ENCODE measurements around the gene TOR1AIP2.
A peak's percentile ranks its signal among the peaks of the same experiment; 100 is the strongest.
"Not testable (repeated sequence)": the region's sequence is repeated elsewhere in the genome, so short reads cannot be mapped to it uniquely, and the experiment has no call there.

TOR1AIP2 gene

DNA sequence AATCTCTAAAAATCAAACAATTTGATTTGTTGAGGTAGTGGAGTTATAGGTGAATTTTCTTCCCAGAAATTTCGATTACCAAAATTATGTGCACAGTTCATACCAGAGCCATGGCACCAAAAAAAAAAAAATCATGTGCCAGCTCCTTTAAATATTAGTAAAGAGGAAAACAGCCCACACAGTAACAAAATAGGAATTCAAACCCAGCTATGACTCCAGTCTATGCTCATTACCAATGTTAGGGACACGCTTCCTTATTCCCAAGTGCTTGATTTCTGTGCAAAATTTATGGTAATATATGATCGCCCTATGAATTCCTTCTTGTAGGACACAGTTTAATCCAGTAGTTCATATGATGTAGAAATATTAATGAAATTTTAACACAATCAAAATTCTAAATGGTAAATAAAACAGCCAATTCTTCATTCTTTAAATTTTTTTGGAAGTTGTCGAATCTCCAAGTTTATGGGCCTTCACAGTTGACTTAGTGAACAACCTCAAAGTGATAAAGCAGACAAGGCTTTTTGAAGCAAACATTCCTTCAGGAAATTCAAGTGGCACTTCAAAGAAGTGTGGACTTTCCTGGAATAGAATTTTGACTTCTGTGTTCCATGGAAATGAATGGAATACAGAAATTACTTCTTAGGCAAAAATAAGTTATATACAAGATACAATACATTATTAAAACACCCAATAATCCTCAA, 1.9 kb downstream of the TOR1AIP2 start:
- DNase-seq: no peak

DNA sequence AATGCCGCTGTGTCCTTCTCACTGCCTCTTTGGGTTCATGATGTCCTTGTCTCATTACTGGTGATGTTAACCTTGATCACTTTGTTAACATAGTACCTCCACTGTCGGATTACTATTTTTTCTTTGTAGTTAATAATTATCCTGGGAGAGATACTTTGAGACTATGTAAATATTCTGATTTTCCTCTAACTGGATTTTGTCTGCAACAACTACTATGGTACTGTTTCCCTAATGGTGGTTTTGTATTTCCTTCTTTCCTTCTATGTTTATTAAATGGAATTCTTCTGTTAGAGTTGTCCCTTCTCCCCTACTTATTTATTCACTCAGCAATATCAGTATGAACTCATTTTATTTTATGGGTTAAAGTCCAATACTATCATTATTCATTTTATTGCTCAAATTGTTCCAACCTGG, 4.2 kb downstream of the TOR1AIP2 start:
- DNase-seq: no peak

DNA sequence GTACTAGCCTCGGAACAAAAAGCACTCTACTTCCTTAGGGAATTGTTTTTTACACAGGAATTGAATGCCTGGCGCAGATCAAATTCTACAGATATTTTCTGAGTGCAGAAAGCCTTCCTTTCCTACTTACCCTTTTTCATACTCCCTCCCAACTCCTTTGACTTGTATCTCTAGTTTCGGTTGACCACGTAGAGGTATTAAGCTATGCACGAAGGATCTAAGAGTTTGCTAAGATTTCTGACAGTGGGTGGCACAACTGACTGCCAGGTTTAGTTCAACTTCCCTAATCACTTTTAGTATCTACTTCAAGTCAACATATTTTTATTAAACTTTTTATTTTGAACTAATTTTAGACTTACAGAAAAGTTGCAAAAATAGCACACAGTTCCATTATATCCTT, 5.0 kb downstream of the TOR1AIP2 start:
- DNase-seq: no peak

DNA sequence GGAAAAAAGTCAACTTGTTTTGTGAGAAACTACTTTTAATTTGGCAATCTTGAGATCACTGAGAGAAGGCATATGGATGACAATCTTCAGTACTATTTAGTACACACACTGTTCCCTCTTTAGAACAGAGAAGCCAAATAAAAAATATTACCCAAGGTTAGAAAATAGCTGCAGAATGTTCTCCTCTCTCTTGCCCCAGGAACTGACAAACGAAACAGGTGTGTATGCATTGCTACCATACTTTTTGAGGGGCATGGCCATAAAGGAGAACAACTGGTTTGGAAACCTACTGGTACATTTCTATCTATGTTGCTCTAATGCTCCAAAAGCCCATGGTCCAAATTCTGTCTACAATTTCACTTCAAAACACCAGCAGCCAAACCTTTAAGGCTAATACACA, 5.7 kb downstream of the TOR1AIP2 start:
- no peak for DNase-seq

DNA sequence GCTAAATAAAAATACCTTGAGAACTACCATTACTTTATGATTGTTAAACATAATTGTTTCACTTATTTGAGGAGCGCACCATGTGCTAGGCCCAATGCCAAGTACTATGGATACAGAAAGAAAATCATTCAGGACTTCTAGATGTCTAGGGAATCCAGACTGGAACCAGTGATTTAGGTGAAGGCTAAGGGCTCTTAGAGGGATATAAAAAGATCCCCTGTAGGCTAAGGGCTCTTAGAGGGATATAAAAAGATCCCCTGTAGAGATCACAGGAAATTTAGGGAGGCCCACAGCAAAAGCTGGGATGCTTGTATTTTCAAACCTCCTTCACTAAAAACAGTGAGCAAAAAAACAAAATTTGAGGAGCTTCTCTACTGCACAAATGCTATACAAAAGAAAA, 6.7 kb downstream of the TOR1AIP2 start:
- DNase-seq: no peak

DNA sequence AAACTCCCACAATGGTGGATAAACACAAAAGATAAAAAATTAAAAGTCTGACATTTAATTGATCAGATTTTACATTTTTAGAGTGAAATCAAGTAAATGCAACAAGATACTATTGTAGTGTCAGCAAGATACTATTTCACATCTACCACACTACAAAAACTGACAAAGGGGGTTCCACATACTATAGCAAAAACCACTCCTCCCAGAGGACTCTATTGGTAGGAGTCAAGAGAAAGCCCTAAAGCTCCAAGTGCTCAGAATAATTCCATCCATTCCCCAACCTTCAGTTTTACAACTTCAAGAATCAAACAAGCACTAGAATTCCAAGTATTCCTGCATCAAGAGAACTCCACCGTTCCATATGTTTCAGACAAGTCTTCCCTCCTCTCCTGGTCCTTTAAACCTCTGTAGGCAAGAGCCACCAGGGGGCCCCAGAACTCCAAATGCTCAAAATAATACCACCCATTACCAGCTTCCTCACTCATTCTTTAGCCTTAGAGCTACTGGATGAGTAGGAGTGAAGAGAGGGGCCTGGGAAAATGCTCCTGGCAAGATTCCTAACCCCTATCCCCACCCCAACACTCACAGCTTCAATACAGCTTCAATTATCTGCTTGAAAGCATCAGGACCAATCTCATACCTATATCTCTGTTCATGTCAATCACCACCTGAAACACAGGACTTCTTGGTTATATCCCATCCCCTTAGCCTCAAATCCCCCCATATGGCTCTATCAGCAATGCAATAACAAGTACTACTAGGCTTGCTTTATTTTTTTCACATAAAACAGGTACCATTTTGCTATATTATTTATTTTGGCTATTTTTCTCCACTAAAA, 9.9 kb downstream of the TOR1AIP2 start:
- peak; percentile 16 for DNase-seq

DNA sequence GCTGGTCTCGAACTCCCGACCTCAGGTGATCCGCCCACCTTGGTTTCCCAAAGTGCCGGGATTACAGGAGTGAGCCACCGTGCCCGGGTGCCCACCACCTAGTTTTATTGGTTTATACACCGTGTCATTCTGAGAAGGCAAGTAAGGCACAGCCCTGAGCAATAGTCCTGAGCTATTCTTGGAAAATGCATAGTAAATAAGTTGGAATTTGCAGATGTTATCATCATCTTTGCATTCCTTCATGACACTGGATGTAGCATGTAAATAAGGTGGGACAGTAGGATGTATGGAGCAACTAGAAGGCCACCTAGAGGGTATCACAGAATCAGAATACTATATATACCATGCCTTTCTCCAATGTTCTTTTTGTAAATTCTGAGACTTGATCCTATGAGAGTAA, 11.0 kb downstream of the TOR1AIP2 start:
- no peak for DNase-seq

DNA sequence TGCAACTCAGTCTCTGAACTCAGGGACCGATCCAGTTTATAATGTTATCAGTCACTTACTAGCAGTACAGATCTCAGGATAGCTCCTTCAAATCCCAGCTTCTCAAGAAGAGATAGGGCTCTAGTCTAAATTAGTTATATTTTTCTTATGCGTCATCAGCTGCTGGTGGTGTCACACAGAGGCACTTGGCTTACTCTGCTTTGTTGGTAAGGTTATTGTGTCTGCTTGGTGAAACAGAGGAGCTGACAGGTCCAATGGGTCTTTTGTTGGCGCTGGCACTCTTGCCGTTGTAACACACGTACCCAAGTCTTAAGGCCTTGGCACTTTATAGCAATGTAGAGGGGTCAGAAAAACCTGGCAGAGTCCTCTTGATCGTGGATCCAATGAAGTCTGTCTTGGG, 12.2 kb downstream of the TOR1AIP2 start:
- DNase-seq: no peak

DNA sequence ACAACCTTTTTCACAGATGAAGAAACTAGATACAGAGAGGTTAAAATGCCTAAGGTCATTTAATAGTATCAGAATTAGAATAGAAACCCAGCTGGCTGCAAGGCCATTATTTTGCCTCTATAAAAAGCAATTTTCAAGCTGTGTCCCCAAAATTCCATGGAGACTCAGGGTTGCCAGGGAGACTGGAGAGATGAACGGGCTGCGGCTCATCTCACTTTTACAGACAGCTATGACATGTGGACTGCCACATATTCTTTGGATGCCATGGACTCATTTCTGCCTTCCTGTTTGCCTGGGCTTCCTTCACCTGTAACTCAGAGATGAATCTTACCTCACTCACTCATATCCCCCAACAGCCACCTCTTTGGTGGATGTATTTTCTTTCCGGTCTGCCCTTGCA, 17.0 kb downstream of the TOR1AIP2 start:
- DNase-seq: no peak

DNA sequence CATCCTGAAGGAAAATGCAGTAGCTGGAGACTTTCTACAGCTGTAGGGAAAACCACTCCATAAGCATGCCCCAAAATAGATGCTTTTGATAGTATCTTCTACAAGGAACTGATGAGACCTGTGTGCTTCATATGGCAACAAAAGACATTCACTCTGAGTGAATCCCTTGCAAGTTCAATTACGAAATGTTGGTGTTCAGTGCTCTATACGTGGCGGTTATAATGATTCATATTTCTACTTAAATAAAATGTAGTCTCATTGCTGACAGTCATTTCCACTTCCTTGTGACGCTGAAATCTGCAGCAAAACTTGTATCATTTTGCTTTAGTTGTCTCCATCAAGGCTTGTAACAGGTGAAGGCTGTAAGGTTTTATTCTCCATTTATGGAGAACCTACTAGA, 20.6 kb downstream of the TOR1AIP2 start:
- no peak for DNase-seq

DNA sequence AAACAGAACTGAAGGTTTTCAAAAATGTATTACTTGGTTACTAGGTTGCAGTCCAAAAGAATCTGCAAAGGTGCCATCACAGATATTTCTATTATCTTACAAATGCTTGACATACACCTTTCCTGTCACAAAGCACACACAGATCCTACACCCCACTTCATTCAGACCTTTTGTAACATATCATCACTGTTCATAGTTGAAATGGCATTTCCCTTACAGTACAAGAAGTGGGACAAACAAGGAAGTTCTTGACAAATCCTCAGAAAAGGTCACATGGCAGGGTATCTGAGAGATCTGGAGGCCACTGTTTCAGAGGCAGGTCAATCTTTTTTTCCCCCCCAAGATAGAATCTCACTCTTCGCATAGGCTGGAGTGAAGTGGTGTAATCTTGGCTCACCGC, 21.3 kb downstream of the TOR1AIP2 start:
- DNase-seq: no peak

DNA sequence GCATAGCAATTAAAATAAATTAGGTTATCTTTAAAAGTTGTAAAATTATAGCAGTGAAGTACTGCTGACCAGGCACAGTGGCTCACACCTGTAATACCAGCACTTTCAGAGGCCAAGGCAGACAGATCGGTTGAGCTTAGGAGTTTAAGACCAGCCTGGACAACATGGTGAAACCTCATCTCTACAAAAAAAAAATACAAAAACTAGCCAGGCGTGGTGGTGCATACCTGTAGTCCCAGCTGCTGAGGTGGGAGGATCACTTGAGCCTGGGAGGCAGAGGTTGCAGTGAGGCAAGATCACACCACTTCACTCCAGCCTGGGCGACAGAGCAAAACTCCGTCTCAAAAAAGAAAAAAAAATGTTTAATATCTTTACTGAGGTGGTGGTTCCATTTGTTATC, 21.8 kb downstream of the TOR1AIP2 start:
- not testable (repeated sequence) for DNase-seq

DNA sequence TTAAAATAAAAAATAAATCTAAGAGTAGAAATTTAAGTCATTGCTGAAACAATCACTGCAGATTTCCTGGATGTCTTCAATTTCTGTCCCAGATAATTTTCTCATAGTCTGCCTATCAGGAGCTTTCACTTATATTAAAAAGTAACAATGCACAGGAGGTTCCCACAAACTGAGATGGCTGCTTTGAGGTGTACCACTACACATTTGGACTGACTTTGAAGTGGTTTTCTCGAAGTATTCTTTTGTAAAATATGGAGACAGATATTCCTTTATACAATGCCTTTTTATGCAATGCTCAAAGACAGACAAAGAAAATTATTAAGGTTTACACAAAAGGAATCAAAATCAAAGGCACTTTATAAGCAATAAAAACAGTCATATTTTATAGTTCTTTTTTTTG, 24.5 kb downstream of the TOR1AIP2 start:
- DNase-seq: no peak

DNA sequence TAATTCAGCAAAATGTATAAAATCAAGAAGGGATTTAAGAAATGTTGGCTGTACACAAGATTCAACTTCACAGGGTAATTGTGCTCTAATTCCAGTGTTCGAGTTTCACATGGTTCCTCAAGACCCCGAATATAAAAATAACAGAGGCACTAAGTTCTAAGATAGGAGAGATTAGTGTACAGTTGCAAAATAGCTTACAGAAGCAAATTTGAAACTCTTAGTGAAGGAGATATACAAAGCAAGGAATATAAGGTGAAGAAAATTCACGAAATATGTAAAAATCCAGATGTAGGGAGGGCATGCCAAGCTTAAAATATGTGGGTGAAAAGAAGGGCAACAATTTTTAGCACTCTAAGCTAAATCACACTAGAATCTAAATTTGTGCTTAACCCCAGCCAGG, 29.4 kb downstream of the TOR1AIP2 start:
- no peak for DNase-seq

DNA sequence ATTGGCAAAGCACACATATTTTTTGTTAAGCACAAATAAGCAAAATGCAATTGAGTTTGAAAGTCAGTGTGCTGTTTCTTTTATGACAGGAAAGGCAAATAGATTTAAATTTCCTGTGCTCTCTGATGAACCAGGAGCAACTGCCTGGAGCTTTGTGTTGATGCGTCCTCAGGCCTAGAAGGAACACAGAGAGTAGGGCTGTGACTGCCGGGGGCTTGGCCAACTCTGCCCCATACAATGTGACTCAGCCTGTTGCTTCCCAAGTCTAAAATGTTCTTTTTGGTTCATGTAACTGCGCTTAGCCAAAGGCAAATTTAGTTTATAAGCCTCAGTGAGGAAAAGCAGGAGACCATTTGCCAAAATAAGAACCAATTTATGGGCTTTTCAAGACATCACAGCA, 37.5 kb downstream of the TOR1AIP2 start:
- DNase-seq: no peak

DNA sequence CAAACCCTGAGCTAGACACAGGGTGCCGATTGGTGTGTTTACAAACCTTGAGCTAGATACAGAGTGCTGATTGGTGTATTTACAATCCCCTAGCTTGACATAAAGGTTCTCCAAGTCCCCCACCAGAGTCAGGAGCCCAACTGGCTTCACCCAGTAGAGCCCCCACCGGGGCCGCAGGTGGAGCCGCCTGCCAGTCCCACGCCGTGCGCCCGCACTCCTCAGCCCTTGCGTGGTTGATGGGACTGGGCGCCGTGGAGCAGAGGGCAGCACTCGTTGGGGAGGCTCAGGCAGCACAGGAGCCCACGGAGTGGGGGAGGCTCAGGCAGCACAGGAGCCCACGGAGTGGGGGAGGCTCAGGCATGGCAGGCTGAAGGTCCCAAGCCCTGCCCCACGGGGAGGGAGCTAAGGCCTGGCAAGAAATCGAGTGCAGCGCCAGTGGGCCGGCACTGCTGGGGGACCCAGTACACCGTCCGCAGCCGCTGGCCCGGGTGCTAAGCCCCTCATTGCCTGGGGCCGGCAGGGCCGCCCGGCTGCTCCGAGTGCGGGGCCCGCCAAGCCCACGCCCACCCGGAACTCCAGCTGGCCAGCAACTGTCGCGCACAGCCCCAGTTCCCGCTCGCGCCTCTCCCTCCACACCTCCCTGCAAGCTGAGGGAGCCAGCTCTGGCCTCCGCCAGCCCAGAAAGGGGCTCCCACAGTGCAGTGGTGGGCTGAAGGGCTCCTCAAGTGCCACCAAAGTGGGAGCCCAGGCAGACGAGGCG, 40.7 kb downstream of the TOR1AIP2 start:
- not testable (repeated sequence) for DNase-seq

DNA sequence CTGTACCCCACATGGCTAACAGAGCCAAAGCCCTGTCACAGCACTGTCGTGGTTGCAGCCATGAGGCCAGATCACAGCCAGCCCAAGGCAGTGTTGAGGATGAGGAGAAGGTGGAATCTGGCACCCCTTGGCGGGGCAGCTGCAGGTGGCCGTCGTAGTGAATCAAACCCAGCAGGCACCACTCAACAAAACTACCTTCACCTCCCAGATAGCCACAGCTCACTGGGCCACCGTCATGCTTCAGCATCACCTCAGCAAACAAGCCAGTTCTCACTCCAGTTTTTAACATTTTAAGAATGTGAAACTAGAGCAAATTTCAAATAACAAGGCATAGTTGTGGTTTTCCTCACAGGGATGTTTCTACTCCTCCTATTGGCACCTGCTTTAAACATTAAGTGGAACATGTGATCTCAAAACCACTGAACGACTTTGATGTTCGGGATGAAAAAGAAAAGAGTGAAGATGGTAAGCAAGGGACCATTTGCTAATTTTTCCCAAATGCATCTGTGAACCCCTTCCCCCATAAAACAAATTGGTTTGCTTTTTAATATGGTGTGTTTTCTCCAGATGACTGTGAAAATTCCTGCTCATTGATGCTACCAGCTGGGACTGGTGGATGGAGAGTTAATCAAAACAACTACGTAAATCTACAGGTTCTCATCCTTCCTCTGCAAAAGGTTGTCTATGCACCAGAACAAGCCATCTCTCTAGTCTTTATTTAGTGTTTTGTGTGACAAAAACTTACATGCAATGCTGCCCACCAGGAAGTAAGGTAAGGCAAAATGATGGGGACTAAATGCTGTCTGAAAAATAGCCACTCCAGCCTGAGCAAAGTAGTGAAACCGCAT, 45.5 kb downstream of the TOR1AIP2 start:
- no peak for DNase-seq

DNA sequence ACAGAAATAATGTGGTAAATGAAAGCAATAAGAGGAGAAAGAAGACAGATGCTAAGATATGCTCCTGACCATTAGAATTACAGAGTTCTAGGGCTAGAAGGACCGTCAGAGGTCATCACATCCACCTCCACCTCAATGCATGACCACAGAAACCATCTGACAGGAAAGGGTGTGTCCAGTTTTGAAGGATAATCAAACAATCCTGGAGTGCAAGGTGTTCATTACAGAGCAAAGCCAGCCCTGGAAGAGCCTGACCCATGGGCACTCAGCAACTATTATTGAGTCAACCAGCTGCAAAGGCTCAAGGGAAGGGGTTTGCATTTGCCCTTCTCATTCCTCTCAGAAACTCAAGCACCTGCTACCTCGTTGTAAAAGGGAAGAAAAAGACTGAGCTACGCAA, 46.4 kb downstream of the TOR1AIP2 start:
- no peak for DNase-seq

DNA sequence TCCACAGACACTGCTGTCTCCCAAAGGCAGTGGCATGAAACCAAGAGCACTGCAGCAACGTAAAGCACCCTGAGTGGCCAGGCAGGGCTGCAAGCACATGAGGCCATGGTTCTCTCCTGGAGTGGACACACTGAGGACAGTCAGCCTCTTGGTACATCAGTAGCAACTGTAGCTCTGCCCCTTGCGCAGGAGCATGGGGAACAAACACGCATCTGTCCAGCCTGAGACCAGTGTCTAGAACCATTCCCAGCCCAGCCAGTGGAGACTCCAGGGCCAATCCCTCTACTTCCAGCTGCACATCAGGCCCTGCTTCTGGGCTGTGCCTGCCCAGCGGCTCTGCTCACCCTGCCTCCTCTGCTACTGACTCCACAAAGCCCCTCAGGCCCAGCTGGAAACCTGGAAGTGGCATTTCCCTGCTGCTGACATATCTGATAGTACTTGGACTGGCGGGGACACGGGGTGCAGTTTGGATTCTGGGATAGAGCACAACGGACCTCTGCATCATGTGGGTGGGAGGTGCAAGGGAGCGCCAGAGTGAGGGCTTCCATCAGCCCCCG, 49.0 kb downstream of the TOR1AIP2 start:
- DNase-seq: no peak

DNA sequence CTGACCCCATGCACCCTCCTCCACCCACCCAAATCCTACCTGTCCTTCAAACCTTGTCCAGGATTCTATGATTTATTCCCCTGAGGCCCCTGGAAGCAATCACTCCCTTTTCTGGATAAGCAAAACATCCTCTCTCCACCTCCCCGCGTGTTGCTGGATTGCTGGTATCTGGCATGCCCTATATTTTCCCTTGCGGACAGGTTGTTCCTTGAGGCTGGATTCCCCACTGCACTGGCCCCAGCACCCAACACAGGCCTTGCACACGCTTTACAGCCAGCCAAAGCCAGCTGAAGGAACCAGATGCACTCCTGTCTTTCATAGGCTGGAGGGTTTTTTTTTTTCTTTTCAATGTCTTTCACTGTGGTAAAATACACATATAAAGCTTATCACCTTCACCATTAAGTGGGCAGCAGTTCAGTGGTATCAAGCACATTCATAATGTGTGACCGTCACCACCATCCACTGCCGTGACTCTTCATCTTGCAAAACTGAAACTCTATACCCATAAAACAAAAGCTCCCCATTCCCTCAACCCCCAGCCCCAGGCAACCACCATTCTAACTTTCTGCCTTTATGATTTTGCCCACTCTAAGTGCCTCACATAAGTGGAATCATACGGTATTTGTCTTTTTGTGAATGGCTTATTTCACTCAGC, 50.9 kb downstream of the TOR1AIP2 start:
- DNase-seq: no peak

DNA sequence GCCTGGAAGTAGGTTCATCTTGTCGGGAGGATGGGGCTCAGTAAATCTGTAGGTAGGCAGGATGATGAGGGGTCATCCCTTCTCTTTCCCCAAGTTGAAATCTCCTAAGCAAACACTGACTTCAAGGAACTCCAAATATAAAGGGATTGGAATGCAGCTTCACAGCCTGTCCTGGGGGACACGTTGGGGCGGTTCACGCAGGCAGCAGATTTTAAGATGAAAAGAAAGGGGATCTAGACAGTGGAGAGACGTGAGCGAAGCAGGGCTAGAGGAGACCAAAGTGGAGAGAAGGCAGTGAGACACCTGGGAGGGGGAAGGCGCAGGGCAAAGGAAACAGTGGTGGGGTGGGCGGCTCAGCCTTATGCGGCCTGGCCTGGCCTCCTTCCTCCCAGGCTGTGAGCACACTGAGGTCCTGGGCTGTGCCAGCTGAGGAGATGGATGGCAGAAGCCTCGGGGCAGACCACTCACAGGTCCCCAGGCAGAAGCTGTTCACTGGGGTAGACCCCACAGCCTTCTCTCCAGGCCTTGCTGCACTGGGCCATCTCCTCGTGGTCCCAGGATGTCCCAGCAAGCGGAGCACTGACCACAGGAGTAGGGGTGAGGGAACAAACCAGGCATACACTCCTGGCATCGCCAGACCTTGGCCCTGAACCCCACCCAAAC, 51.7 kb downstream of the TOR1AIP2 start:
- no peak for DNase-seq

Measured in GDM1 (cell line).